GM19328 (cell line): Measurements from ENCODE around the gene CETP.

Source experiments
- ATAC-seq: cut with Tn5 transposase; IDR thresholded peaks from one replicate; pipeline ENCODE4 v1.9.1; 2021; ENCODE audit warnings: mild to moderate bottlenecking, moderate library complexity; ENCODE audit not compliant: unreplicated experiment

The CETP gene

DNA sequence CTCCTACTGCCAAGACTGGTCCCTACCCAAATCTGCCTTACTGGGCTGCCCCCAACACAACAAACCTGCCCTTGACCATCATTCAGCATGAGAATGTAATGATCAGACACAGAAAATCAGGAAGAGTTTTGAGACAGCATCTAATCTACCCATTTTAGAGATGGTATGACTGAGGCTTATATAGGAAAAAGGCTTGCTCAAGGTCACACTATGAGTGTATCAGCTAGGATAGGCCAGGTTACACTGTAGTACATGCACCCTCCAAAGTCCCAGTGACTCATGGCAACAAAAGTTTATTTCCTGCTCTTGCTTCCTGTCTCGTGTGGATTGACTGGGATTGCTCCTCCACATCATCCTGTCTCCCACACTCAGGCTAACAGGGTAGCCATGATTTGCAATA is 55.5 kb downstream of the CETP start:
- ATAC-seq = no peak

DNA sequence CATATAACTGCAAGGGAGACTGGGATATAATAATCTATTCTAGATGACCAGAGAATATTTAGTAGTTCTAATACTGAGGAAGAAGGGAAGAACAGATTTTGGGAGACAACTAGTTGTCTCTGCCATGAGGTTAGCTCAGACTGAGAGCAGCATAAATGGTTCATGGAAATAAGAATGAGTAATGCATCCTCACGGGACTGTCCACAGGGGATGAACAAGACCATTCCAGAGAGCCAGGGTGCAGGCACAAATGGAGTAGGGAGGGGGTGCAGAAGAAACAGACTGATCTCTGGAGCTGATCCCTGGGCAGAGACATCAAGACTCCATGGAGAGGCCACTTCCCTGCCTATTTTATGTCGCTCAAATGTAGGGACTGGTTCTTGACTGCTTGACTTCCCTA is 58.0 kb downstream of the CETP start:
- no peak for ATAC-seq

DNA sequence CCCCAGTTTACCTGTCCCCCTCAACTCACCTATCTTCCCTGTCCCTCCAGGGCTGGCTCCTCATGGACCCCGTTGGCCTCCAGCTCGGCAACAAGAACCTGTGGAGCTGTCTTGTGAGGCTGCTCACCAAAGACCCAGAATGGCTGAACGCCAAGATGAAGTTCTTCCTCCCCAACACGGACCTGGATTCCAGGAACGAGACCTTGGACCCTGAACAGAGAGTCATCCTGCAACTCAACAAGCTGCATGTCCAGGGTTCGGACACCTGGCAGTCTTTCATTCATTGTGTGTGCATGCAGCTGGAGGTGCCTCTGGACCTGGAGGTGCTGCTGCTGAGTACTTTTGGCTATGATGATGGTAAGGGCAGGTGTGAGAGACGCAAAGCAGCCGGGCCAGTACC is 58.9 kb downstream of the CETP start:
- ATAC-seq = no peak

DNA sequence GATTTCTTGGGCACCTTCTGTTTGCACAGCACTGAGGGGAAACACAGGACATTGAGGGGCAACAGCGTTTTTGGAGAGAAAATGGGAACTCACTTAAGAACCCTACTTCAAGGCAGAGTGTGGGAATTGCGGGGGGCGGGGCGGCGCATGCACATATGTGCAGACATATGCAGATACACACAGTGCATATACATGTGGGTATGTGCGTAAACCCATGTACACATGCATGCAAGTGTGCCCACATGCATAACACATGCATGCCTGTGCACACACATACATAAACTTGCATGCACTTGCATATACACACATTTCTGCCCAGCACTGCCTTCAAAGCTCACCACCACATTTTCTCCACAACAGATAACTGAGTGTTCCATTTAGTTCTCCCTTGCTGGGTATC is 60.0 kb downstream of the CETP start:
- ATAC-seq = no peak

DNA sequence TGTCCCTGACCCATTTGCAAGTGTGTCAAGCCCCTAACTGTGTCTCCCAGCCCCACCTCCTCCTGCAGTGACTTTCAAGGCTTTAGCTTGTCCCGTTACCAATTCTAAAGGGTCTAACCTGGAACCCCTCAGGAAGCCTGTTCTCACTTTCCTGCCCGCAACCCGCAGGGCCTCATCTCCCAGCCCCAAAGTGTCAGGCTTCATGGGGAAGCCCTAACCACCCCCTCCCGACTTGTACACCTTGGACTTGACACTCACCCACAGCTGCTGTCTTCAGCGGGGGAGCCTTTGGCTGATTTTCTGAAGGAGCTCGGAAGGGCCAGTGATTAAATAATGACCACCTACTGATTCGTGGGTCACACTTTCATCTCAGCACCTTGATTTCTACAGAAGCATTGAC is 60.7 kb downstream of the CETP start:
- ATAC-seq = no peak

DNA sequence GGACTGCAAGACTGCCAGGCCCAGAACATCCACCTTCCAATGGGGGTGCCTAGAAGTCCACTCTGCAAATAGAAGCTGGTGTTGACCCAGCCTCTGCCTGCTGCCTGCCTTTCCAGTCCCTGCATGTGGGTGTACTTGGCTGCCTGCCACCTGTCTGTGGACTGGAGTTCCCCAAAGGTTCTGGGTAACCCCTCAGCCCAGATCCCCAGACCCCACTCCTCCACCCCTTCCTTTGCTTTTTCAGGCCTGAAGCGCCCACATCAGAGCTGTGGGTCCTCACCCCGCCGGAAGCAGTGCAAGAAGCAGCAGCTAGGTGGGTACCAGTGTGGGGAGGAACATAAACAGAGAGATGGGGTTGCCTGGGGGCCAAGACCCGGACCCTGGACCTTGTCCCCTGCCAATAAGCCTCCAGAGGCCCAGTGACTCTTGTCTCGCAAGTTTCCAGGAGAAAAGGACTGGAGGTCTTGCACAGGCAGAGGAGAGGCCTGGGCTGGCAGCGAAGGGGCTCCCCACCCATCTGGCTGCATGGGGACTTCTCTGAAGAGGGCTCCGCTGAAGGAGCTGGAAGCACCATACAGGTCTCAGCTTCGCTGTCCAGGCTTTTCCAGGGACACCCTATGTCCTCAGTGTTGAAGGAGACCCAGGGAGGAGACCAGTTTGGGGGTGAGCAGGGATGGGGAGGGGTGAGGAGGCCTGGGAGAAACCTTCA is 61.9 kb downstream of the CETP start:
- ATAC-seq = no peak

DNA sequence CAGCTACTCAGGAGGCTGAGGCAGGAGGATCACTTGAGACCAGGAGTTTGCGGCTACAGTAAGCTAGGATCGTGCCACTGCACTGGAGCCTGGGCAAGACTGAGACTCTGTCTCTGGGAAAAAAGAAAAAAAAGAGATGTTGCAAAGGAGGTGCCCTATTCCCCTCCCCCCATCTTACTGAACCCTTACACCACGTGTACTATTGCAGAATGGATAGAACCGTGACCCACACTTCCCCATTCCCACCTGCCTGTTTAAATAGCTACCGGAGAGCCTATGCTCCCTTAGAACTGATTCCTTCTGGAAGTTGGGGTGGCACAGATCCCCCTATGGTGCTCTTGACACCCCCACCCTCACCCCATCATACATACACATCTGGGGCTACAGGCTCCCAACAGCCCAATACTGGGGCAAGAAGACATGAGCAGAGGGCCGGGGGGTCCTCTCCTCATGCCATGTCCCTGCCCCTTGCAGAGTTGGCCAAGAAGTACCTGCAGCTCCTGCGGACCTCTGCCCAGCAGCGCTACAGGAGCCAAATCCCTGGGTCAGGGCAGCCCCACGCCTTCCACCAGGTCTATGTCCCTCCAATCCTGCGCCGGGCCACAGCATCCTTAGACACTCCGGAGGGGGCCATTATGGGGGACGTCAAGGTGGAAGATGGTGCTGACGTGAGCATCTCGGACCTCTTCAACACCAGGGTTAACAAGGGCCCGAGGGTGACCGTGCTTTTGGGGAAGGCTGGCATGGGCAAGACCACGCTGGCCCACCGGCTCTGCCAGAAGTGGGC is 63.3 kb downstream of the CETP start:
- ATAC-seq = no peak

DNA sequence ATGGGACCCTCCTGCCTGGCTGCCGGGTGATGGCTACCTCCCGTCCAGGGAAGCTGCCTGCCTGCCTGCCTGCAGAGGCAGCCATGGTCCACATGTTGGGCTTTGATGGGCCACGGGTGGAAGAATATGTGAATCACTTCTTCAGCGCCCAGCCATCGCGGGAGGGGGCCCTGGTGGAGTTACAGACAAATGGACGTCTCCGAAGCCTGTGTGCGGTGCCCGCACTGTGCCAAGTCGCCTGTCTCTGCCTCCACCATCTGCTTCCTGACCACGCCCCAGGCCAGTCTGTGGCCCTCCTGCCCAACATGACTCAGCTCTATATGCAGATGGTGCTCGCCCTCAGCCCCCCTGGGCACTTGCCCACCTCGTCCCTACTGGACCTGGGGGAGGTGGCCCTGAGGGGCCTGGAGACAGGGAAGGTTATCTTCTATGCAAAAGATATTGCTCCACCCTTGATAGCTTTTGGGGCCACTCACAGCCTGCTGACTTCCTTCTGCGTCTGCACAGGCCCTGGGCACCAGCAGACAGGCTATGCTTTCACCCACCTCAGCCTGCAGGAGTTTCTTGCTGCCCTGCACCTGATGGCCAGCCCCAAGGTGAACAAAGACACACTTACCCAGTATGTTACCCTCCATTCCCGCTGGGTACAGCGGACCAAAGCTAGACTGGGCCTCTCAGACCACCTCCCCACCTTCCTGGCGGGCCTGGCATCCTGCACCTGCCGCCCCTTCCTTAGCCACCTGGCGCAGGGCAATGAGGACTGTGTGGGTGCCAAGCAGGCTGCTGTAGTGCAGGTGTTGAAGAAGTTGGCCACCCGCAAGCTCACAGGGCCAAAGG is 64.4 kb downstream of the CETP start:
- ATAC-seq = no peak

DNA sequence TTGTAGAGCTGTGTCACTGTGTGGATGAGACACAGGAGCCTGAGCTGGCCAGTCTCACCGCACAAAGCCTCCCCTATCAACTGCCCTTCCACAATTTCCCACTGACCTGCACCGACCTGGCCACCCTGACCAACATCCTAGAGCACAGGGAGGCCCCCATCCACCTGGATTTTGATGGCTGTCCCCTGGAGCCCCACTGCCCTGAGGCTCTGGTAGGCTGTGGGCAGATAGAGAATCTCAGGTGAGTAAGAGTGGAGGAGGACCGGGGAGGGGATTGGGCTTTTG is 65.0 kb downstream of the CETP start:
- no peak for ATAC-seq

DNA sequence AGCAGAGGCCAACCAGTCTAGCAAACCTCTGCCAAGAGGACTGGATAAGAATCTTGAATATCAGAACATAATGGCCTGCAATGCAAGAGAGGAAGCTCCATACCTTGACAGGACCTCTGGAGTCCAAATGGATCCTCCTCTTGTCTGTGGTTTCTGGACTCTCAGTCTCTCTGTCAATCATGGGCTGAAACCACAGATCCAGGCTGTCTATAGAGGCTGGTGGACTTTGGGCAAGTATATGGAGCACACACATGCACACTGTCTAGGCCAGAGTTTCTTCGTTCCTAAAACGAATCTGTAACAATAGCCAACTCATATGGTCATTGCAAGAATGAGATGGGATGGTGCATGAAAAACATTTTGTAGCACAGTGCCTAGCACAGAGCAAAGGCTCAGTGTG is 65.3 kb downstream of the CETP start:
- no peak for ATAC-seq

DNA sequence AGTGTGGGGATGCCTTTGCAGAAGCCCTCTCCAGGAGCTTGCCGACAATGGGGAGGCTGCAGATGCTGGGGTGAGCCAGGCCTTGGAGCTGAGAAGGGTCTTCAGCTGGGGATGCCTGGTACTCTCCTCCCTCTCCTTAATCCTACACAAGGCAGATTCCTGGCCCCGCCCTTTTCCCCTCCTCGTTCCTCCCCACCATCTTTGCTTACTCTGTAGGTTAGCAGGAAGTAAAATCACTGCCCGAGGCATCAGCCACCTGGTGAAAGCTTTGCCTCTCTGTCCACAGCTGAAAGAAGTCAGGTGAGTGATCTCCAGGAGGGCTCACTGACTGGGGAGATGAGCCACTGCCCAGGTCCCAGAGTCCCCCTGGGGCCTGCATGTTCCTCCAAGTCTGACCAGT is 66.3 kb downstream of the CETP start:
- ATAC-seq = no peak

DNA sequence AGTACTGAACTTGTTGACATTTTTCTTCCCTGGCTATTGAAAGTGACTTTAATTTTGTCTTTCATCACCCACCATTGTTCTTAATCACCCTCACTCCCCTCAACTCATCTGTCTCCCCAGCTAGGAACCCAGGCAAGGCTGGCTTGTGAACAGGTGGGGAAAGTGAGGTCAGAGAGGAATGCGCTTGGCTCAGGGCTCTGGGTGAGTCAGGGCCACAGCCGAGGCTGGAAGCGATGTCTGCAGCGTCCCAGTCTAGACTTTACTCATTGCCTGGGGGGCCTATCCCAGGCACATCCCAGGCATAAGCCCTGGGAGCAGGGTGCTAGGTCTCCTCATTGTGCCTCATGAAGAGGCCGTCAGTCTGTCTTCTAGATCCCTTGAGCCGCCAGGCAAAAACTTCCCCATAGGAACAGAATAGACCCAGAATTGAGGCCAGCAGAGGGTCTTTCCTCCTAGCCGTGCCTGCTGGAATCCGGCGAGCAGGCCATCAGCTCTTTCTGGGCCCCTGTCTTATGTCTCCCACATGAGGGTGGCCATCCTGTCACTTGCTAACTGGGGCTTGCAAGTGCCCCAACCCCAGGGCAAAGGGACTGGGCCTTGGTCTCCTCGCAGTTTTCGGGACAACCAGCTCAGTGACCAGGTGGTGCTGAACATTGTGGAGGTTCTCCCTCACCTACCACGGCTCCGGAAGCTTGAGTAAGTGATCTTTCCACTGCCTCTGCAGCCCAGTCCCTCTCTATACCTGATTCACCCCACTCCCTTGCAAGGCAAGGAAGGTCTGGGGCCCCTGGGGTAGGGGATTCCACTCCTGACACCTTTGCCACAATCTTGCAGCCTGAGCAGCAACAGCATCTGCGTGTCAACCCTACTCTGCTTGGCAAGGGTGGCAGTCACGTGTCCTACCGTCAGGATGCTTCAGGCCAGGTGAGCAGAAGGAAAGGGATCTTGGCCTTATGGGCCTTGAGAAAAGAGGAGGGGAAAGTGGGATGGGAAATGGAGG is 67.7 kb downstream of the CETP start:
- no peak for ATAC-seq

DNA sequence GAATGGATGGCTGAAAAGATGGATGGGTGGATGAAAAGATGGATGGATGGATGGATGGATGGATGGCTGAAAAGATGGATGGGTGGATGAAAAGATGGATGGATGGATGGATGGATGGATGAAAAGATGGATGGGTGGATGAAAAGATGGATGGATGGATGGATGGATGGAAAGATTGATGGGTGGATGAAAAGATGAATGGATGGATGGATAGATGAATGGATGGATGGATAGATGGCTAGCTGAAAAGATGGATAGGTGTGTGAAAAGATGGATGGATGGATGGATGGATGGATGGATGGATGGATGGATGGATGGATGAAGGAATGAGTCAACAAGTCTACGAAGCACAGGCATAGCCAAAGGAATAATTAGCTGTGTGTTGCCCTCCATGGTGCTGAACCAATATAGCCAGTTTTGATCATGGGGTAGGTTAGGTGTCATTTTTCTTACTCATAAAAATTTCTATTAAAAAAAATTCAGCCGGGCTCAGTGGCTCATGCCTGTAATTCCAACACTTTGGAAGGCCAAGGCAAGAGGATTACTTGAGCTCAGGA is 68.7 kb downstream of the CETP start:
- no peak for ATAC-seq

DNA sequence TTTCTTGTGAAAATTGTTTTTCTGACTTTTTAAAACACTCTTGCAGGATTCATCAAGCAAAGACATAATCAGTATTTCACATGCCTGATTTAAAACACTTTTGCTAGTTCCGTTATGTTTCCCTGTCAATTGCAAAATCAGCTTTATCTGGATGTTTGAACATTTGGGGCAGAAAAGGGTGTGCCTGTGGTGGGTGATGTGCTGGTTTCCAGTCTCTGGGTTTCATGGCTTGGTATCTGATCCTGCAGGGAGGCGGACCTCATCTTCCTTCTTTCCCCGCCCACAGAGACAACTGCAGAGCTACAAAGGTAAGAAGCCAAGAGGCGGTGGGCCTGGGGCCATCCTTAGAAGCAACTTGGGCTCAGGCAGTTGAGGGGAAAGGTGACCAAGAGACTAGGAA is 69.4 kb downstream of the CETP start:
- ATAC-seq = no peak

DNA sequence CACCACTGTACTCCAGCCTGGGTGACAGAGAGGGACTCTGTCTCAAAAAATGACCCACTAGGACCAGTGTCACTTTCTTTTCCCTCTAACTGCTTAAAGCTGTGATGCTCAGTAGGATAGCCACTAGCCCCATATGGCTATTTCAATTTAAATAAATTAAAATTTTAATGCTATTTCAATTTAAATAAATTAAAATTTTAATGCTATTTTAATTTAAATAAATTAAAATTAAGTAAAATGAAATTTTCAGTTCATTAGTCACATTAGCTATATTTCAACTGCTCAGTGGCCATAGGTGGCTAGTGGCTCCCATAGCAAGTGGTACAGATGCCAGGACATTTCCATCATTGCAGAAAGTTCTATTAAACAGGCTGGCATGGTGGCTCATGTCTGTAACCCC is 70.6 kb downstream of the CETP start:
- no peak for ATAC-seq

DNA sequence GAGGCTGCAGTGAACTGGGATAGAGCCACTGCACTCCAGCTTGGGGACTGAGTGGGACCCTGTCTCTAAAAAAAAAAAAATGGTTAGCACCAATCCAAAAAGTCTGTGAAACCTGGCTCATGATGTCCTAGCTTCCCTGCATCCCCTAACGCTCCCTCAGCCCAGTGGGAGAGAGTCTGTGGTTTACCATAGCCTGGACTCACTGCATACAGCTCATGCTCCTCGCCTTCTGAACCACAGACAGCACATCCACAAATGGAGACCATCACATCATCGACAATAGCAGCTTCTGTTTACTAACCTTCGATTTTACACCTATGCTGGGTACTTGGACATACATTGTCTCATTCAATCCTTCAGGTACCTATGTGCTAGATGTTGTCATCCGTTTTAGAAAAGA is 71.2 kb downstream of the CETP start:
- no peak for ATAC-seq
